MCF 10A (cell line): ENCODE data around the gene TXN2. TPM values are rescaled to one million over a fixed set of nuclear protein-coding genes. Genes with fewer than 3 reads are reported as not detected.
"Not testable (repeated sequence)": the region's sequence is repeated elsewhere in the genome, so short reads cannot be mapped to it uniquely, and the experiment has no call there.

Experiments used
- BruUV-seq: library from RNA; stranded (reverse); fragments of 400-500 nt; replicated peaks from 2 replicates; lab custom pipeline; 2021; lab: Mats Ljungman, UMichigan
- CTCF ChIA-PET: fragments of 300-600 bp; sonication (Branson Sonifier 250); formaldehyde crosslinking; extraction: SDS; loops from one replicate; lab custom pipeline; 2021; ENCODE audit warnings: antibody characterized with exemption, inconsistent platforms; lab: Yijun Ruan, JAX
- POLR2A ChIA-PET: fragments of 300-600, 350-650 bp; sonication (Branson Sonifier 250); formaldehyde crosslinking; extraction: SDS; loops from one replicate; lab custom pipeline; 2020; ENCODE audit warnings: antibody characterized with exemption, inconsistent platforms; lab: Yijun Ruan, JAX
- DNase-seq: peaks from one replicate; pipeline ENCODE4 v3.0.0-alpha.2; 2018; ENCODE audit not compliant: unreplicated experiment
- H3K27ac Mint-ChIP-seq: one replicate; pipeline ENCODE4 v1.8.0; 2022; ENCODE audit warnings: mild to moderate bottlenecking, low read depth, mixed read lengths; ENCODE audit not compliant: unreplicated experiment
- H3K27me3 Mint-ChIP-seq: one replicate; pipeline ENCODE4 v1.8.0; 2022; ENCODE audit warnings: mixed read lengths; ENCODE audit not compliant: insufficient read depth, unreplicated experiment
- H3K36me3 Mint-ChIP-seq: one replicate; pipeline ENCODE4 v1.8.0; 2022; ENCODE audit warnings: mild to moderate bottlenecking, moderate library complexity, mixed read lengths; ENCODE audit not compliant: insufficient read depth, unreplicated experiment
- H3K4me1 Mint-ChIP-seq: one replicate; pipeline ENCODE4 v1.8.0; 2022; ENCODE audit warnings: mixed read lengths; ENCODE audit not compliant: insufficient read depth, unreplicated experiment
- H3K4me3 Mint-ChIP-seq: one replicate; pipeline ENCODE4 v1.8.0; 2022; ENCODE audit warnings: mild to moderate bottlenecking, moderate library complexity, mixed read lengths; ENCODE audit not compliant: unreplicated experiment
- H3K9me3 Mint-ChIP-seq: one replicate; pipeline ENCODE4 v1.8.0; 2022; ENCODE audit warnings: mixed read lengths; ENCODE audit not compliant: unreplicated experiment
- CTCF ChIP-seq: fragments of 200-600 bp; IDR thresholded peaks from one replicate; pipeline ENCODE4 v1.8.0; 2022; ENCODE audit warnings: antibody characterized with exemption, mild to moderate bottlenecking; ENCODE audit not compliant: unreplicated experiment
- intact Hi-C: fragments of 100-400 bp; cut with micrococcal nuclease; formaldehyde crosslinking; loops from 2 replicates; pipeline ENCODE4 v1.14.1; 2022
- total RNA-seq: library from RNA; stranded (reverse); gene quantifications from 2 replicates; pipeline ENCODE4 v1.2.3, GENCODE V29; 2022

TXN2 gene
- total RNA-seq, 1 experiment from 2014 or later: 83.2 TPM

- Mint-ChIP-seq H3K4me1 (peaks cover 5% of the 10 kb centered on the region), H3K27me3 (no peaks in the 10 kb centered on the region), H3K4me3 (no peak overlapping the region), H3K36me3 (peaks cover 100% of the 10 kb centered on the region), H3K27ac (no peak overlapping the region), H3K9me3 (no peaks in the 10 kb centered on the region)
- BruUV-seq: no TSS peak
- CTCF ChIA-PET: interaction anchor here (0.7 to 3.7 kb wide), 4 partner anchors 12 to 251 kb away, joined by 3 to 29 read pairs (median 4); no protein-coding TSS in a partner anchor
- TF ChIP-seq CTCF: no peak
- DNase-seq: no peak
- POLR2A ChIA-PET: interaction anchor here (1.2 to 4.4 kb wide), 2 partner anchors 14 to 236 kb away, joined by 3 to 44 read pairs; partner anchors contain the start of gene FOXRED2
- intact Hi-C loops: no loop called here
Measured at GRCh38 chr22:36522662-36523061, 41.2 kb upstream of the TXN2 start.

- DNase-seq: no peak
- intact Hi-C loops: no loop called here
- Mint-ChIP-seq H3K4me3 (no peak overlapping the region), H3K9me3 (no peaks in the 10 kb centered on the region), H3K27me3 (no peaks in the 10 kb centered on the region), H3K4me1 (no peaks in the 10 kb centered on the region), H3K27ac (no peak overlapping the region), H3K36me3 (peaks cover 100% of the 10 kb centered on the region)
- ChIA-PET POLR2A (interaction anchor here (0.7 to 4.4 kb wide), 4 partner anchors 9 to 544 kb away, joined by 3 to 44 read pairs (median 6); partner anchors contain the start of gene FOXRED2), CTCF (interaction anchor here (3.7 kb wide), 1 partner anchor 10 kb away, joined by 29 read pairs; no protein-coding TSS in a partner anchor)
- no TSS peak for BruUV-seq
- TF ChIP-seq CTCF: no peak
Measured at GRCh38 chr22:36520423-36520822, 39.0 kb upstream of the TXN2 start.

GRCh38 chr22:36519906-36520305, 38.5 kb upstream of the TXN2 start:
- H3K36me3 Mint-ChIP-seq: peaks cover 100% of the 10 kb centered on the region
- H3K9me3 Mint-ChIP-seq, BruUV-seq, H3K27ac Mint-ChIP-seq, H3K4me1 Mint-ChIP-seq, H3K27me3 Mint-ChIP-seq, H3K4me3 Mint-ChIP-seq, intact Hi-C loops, DNase-seq: not testable (repeated sequence)
- ChIA-PET POLR2A (interaction anchor here (1.9 to 4.4 kb wide), 2 partner anchors 10 to 11 kb away, joined by 9 to 44 read pairs; partner anchors contain the start of gene FOXRED2), CTCF (interaction anchor here (3.7 kb wide), 1 partner anchor 9 kb away, joined by 29 read pairs; no protein-coding TSS in a partner anchor)

- no peak for TF ChIP-seq CTCF
- Mint-ChIP-seq H3K9me3 (no peaks in the 10 kb centered on the region), H3K4me1 (peaks cover 8% of the 10 kb centered on the region), H3K36me3 (peaks cover 95% of the 10 kb centered on the region), H3K4me3 (no peak overlapping the region), H3K27me3 (no peaks in the 10 kb centered on the region), H3K27ac (no peak overlapping the region)
- DNase-seq: no peak
- ChIA-PET CTCF (no interaction called here), POLR2A (interaction anchor here (2.0 kb wide), 1 partner anchor 14 kb away, joined by 6 read pairs; the partner anchor contains the start of gene EIF3D)
- BruUV-seq: no TSS peak
- intact Hi-C loops: no loop called here
Measured at GRCh38 chr22:36514766-36515165, 33.3 kb upstream of the TXN2 start.
